Upper lobe of left lung (tissue), 4 donors: Measurements from ENCODE around the gene BLOC1S5.

Experiments used
- POLR2A ChIP-seq, 4 donors: fragments of 450-650 bp; IDR thresholded peaks; one replicate each; pipeline ENCODE4 v1.5.1; 2016 to 2017; ENCODE audit warnings: antibody characterized with exemption in 4 of 4, mild to moderate bottlenecking in 2 of 4
- POLR2AphosphoS5 ChIP-seq, 2 donors: sonication (generic); formaldehyde crosslinking; IDR thresholded peaks; one replicate each; pipeline ENCODE4 v1.5.1; 2017; ENCODE audit warnings: antibody characterized with exemption in 2 of 2
- TF ChIP-seq, protein P1 (sequence below), 6 experiments: fragments of 450-650 bp in 4 of 6; fragments of 200-600 bp in 2 of 6; sonication (generic) in 2 of 6; IDR thresholded peaks; one replicate each; pipeline ENCODE4 v1.5.1; 2016 to 2019; ENCODE audit warnings: antibody characterized with exemption in 6 of 6

DNA sequence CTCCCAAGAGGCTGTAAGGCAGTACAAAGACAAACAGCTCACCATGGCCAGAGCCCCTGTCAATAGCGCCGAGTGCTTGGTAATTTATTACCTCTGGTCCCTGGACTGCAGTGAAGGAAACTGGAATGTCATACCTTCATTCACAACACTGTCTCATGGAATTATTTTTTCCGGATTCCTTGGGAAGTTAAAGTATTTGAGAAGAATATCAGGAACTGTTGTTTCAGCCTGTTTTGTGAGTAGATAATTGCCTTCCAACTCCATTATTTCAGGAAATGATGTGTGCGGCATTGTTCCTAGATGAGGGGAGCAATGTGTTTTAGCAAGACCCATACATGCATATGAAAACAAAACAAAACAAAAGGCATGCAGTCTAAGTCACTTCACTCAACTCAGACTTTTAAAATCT, 64.0 kb downstream of the BLOC1S5 start:
- TF ChIP-seq, protein P1, sequence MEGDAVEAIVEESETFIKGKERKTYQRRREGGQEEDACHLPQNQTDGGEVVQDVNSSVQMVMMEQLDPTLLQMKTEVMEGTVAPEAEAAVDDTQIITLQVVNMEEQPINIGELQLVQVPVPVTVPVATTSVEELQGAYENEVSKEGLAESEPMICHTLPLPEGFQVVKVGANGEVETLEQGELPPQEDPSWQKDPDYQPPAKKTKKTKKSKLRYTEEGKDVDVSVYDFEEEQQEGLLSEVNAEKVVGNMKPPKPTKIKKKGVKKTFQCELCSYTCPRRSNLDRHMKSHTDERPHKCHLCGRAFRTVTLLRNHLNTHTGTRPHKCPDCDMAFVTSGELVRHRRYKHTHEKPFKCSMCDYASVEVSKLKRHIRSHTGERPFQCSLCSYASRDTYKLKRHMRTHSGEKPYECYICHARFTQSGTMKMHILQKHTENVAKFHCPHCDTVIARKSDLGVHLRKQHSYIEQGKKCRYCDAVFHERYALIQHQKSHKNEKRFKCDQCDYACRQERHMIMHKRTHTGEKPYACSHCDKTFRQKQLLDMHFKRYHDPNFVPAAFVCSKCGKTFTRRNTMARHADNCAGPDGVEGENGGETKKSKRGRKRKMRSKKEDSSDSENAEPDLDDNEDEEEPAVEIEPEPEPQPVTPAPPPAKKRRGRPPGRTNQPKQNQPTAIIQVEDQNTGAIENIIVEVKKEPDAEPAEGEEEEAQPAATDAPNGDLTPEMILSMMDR (IDR thresholded peaks at IDR 0.05) = no peak
- TF ChIP-seq POLR2AphosphoS5 (IDR thresholded peaks at IDR 0.05) = no peak
- no peak for TF ChIP-seq POLR2A (IDR thresholded peaks at IDR 0.05)
